CD14-positive monocyte (primary cell): ENCODE measurements around the gene RNF41. TPM values are rescaled to one million over a fixed set of nuclear protein-coding genes. Genes with fewer than 3 reads are reported as not detected.

Source experiments
- DNase-seq, 3 donors: peaks; one replicate each; pipeline ENCODE4 v3.0.0-alpha.2; 2011 to 2022
- H2AFZ ChIP-seq: 2 replicates; pipeline ENCODE4 v1.6.0; 2012; ENCODE audit warnings: mild to moderate bottlenecking, low read depth, low read length, inconsistent platforms; ENCODE audit not compliant: insufficient read depth, poor library complexity, severe bottlenecking
- H3K27ac ChIP-seq, 2 donors: 1 replicate in 1 of 2; 2 replicates in 1 of 2; pipeline ENCODE4 v1.5.1; 2012 to 2013; ENCODE audit warnings: low read length in 2 of 2, control low read depth in 1 of 2, inconsistent platforms in 1 of 2, low read depth in 1 of 2, mild to moderate bottlenecking in 1 of 2
- H3K27me3 ChIP-seq, 2 donors: one replicate each; pipeline versions ENCODE4 v1.6.0 to v1.6.1; 2011 to 2013; ENCODE audit warnings: low read length in 2 of 2; ENCODE audit not compliant: control insufficient read depth in 2 of 2, insufficient read depth in 2 of 2
- H3K36me3 ChIP-seq, 2 donors: replicated peaks in 1 of 2; 1 replicate in 1 of 2; 2 replicates in 1 of 2; pipeline versions ENCODE4 v1.5.1 to v1.6.1; 2012 to 2013; ENCODE audit warnings: low read length in 2 of 2, control low read depth in 1 of 2, inconsistent platforms in 1 of 2, mild to moderate bottlenecking in 1 of 2; ENCODE audit not compliant: insufficient read depth in 2 of 2, control insufficient read depth in 1 of 2
- H3K4me1 ChIP-seq, 2 donors: 1 replicate in 1 of 2; 2 replicates in 1 of 2; pipeline versions ENCODE4 v1.5.1 to v1.6.1; 2012 to 2013; ENCODE audit warnings: low read length in 2 of 2, control low read depth in 1 of 2, inconsistent platforms in 1 of 2, mild to moderate bottlenecking in 1 of 2, moderate library complexity in 1 of 2; ENCODE audit not compliant: insufficient read depth in 2 of 2, control insufficient read depth in 1 of 2
- H3K4me2 ChIP-seq: replicated peaks from 2 replicates; pipeline ENCODE3; 2012; ENCODE audit warnings: low read length, moderate library complexity, mild to moderate bottlenecking; ENCODE audit not compliant: poor library complexity, severe bottlenecking; ENCODE audit errors: extremely low read depth
- H3K4me3 ChIP-seq, 3 experiments: fragments of 200-600 bp in 1 of 3; sonication (generic) in 1 of 3; replicated peaks in 1 of 3; 1 replicate in 2 of 3; 2 replicates in 1 of 3; pipeline ENCODE4 v1.5.1; 2011 to 2013; ENCODE audit warnings: low read length in 3 of 3, mild to moderate bottlenecking in 3 of 3, control low read depth in 2 of 3, low read depth in 2 of 3, inconsistent platforms in 1 of 3, moderate library complexity in 1 of 3
- H3K79me2 ChIP-seq: 2 replicates; pipeline ENCODE4 v1.6.0; 2012; ENCODE audit warnings: mild to moderate bottlenecking, control low read depth, inconsistent platforms, low read length, moderate library complexity; ENCODE audit not compliant: insufficient read depth
- H3K9ac ChIP-seq: 2 replicates; pipeline ENCODE4 v1.6.0; 2017; ENCODE audit warnings: low read length, mild to moderate bottlenecking; ENCODE audit not compliant: insufficient read depth, poor library complexity, severe bottlenecking
- H3K9me3 ChIP-seq, 2 donors: replicated peaks in 1 of 2; 1 replicate in 1 of 2; 2 replicates in 1 of 2; pipeline versions ENCODE4 v1.5.1 to v1.6.1; 2012 to 2013; ENCODE audit warnings: low read length in 2 of 2, control low read depth in 1 of 2; ENCODE audit not compliant: control insufficient read depth in 1 of 2, insufficient read depth in 1 of 2
- H4K20me1 ChIP-seq: 2 replicates; pipeline ENCODE4 v1.6.0; 2012; ENCODE audit warnings: mild to moderate bottlenecking, low read length, control low read depth, moderate library complexity; ENCODE audit not compliant: insufficient read depth
- H3K27ac Mint-ChIP-seq, 7 donors: one replicate each; pipeline ENCODE4 v1.8.0; 2020; ENCODE audit warnings: mild to moderate bottlenecking in 7 of 7, mixed read lengths in 7 of 7, moderate library complexity in 6 of 7, inconsistent platforms in 2 of 7
- H3K27me3 Mint-ChIP-seq, 3 donors: one replicate each; pipeline ENCODE4 v1.8.0; 2021 to 2022; ENCODE audit warnings: low read depth in 3 of 3, mild to moderate bottlenecking in 3 of 3, mixed read lengths in 3 of 3, moderate library complexity in 3 of 3, inconsistent platforms in 1 of 3
- H3K36me3 Mint-ChIP-seq, 2 donors: one replicate each; pipeline ENCODE4 v1.8.0; 2020; ENCODE audit warnings: mixed read lengths in 2 of 2, inconsistent platforms in 1 of 2, mild to moderate bottlenecking in 1 of 2
- H3K4me1 Mint-ChIP-seq: one replicate; pipeline ENCODE4 v1.8.0; 2020; ENCODE audit warnings: mild to moderate bottlenecking, mixed read lengths
- H3K4me3 Mint-ChIP-seq, 2 donors: one replicate each; pipeline ENCODE4 v1.8.0; 2020; ENCODE audit warnings: mild to moderate bottlenecking in 2 of 2, mixed read lengths in 2 of 2, moderate library complexity in 1 of 2
- H3K9me3 Mint-ChIP-seq, 7 donors: one replicate each; pipeline ENCODE4 v1.8.0; 2020 to 2022; ENCODE audit warnings: mixed read lengths in 7 of 7, mild to moderate bottlenecking in 6 of 7, moderate library complexity in 6 of 7, inconsistent platforms in 2 of 7
- CTCF ChIP-seq: fragments of 200-600 bp; IDR thresholded peaks from one replicate; pipeline ENCODE4 v1.8.0; 2022; ENCODE audit warnings: antibody characterized with exemption, mild to moderate bottlenecking
- WGBS: methylation state at CpG from one replicate; pipeline ENCODE4 v1.1.5; 2013; ENCODE audit warnings: missing lambda C conversion rate; ENCODE audit not compliant: insufficient coverage; 5-methylcytosine and 5-hydroxymethylcytosine counted together
- intact Hi-C, 2 donors: fragments of 100-400 bp; cut with micrococcal nuclease; formaldehyde crosslinking; loops; one replicate each; pipeline versions ENCODE4 v1.15.0 to v1.15.1; 2023
- polyA plus RNA-seq, 3 donors: library from polyadenylated mRNA; depleted of rRNA in 1 of 3; unstranded in 2 of 3; stranded (reverse) in 1 of 3; fragments of 300-500 nt in 2 of 3; fragments of >200 nt in 1 of 3; fragmentation: Illumina TruSeq in 2 of 3; gene quantifications; 1 replicate in 2 of 3; 2 replicates in 1 of 3; pipeline ENCODE4 v1.2.3, GENCODE V29; 2012 to 2021

RNF41 gene
- polyA plus RNA-seq, 3 donors = 35.8 to 82.0 (median 45.7) TPM

GRCh38 chr12:56229916-56230431 lies 8.3 kb upstream of the RNF41 start, which contains the start of gene SLC39A5:
TSS of gene SLC39A5 (plus strand) at chr12:56230051. CDS start at chr12:56231275, 1,224 bp downstream.
- no peak within 1 kb of the TSS for H3K4me2 ChIP-seq
- peaks cover 7% of the 10 kb centered on the region for H3K4me1 Mint-ChIP-seq
- H3K27me3 Mint-ChIP-seq = peaks cover 0 to 2% (median 1%) of the 10 kb centered on the region in 3 donors
- H4K20me1 ChIP-seq = no peaks in the 10 kb centered on the region
- H3K27me3 ChIP-seq = no peaks in the 10 kb centered on the region
- TF ChIP-seq CTCF = no peak
- H3K79me2 ChIP-seq = peaks cover 2% of the 10 kb centered on the region
- no peak within 1 kb of the TSS for H3K27ac ChIP-seq
- no peak within 1 kb of the TSS for H3K4me3 ChIP-seq
- H3K4me3 Mint-ChIP-seq = no peak within 1 kb of the TSS
- H3K9ac ChIP-seq = no peak within 1 kb of the TSS
- DNase-seq = no peak
- no peak within 1 kb of the TSS for H2AFZ ChIP-seq
- WGBS = 80% methylated on average over 1 of the region's 4 CpGs
- H3K9me3 ChIP-seq = no peaks in the 10 kb centered on the region
- H3K9me3 Mint-ChIP-seq = peaks cover 0 to 2% (median 0%) of the 10 kb centered on the region in 7 donors
- H3K36me3 Mint-ChIP-seq = peaks cover 6 to 18% of the 10 kb centered on the region in 2 donors
- intact Hi-C loops = no loop called here
- H3K36me3 ChIP-seq = peaks cover 0 to 2% of the 10 kb centered on the region in 2 donors
- peak within 1 kb of the TSS in 2 of 7 donors; percentile 46 to 71 for H3K27ac Mint-ChIP-seq
- peaks cover 0 to 1% of the 10 kb centered on the region in 2 donors for H3K4me1 ChIP-seq

- intact Hi-C loops = no loop called here
- Histone ChIP-seq H3K9me3 (no peaks in the 10 kb centered on the region), H3K36me3 (peaks cover 0 to 2% of the 10 kb centered on the region in 2 donors), H4K20me1 (no peaks in the 10 kb centered on the region), H3K4me2 (no peak overlapping the region), H3K4me3 (no peak overlapping the region), H3K27me3 (no peaks in the 10 kb centered on the region), H2AFZ (no peak overlapping the region), H3K27ac (no peak overlapping the region), H3K9ac (no peak overlapping the region), H3K4me1 (peaks cover 6 to 10% of the 10 kb centered on the region in 2 donors), H3K79me2 (peaks cover 8% of the 10 kb centered on the region)
- peaks cover 0 to 2% (median 0%) of the 10 kb centered on the region in 7 donors for H3K9me3 Mint-ChIP-seq
- H3K27me3 Mint-ChIP-seq = peaks cover 0 to 2% (median 1%) of the 10 kb centered on the region in 3 donors
- no peak for DNase-seq
- TF ChIP-seq CTCF = no peak
- H3K4me3 Mint-ChIP-seq = no peak overlapping the region
- H3K4me1 Mint-ChIP-seq = peaks cover 14% of the 10 kb centered on the region
- peaks cover 6 to 18% of the 10 kb centered on the region in 2 donors for H3K36me3 Mint-ChIP-seq
- H3K27ac Mint-ChIP-seq = no peak overlapping the region
- 88% methylated on average over 3 of the region's 7 CpGs for WGBS
These were observed 7.4 kb upstream of the RNF41 start for GRCh38 chr12:56229082-56229481.
